ENCODE results near the gene TOX2. TPM values are rescaled to one million over a fixed set of nuclear protein-coding genes. Genes with fewer than 3 reads are reported as not detected.

Gene TOX2
- total and polyA plus RNA-seq, 2 of the 4 experiments (the other 2 are of a cell fraction): 1.3 to 17.5 TPM

DNA sequence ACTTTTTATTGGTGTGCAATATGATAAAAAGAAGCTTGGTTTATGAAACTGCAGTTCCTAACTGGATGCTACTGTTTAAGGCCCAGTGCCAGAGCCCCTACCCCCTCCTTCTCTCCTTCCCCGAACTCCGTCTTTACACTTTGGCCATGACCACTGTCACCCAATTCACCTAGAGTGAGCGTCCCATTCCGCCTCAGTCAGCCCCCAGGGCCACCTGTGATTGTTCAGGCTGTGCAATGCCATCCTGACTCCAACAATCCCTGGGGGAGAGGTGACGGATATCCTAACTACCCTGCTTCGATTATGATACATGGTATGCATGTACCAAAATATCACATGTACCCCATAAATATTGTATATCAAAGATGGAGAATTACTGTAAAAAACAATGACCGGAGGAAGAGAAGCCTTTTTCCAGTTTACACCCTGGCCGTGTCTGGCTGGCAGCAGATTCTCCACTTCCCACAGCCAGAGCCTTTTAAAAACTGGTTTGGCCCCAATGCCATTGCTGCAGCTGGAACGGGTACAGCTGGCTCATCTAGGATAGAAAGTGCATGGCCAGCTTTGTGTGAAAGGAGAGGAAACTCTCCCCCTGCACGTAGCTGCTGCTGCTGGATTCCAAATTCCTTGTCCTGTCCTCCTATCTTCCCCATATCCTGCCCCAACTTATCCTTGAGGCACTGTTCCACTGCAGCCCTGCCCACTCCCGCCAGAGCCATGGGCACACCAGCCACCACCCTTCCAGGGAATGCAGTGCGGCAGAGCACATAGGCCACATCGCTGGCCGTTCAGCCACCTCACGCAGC, 172.6 kb downstream of the TOX2 start:
- H3K4me3 ChIP-seq (ENCODE audit: insufficient read depth, low read depth, low read length): no peak overlapping the region
- no peaks in the 10 kb centered on the region for H4K20me1 ChIP-seq (ENCODE audit: insufficient read depth, low read length)
- no peaks in the 10 kb centered on the region for H3K36me3 ChIP-seq (ENCODE audit: control insufficient read depth, insufficient read depth, low read length)
- no peak overlapping the region for H3K9ac ChIP-seq (ENCODE audit: low read depth, low read length)
- no peak overlapping the region; the same call in 1 of the 2 replicates for H3K4ac ChIP-seq (ENCODE audit: low read depth, low read length)
- in situ Hi-C loops (cut with MboI; ENCODE audit: low sequenced_read_pairs): no loop called here
- no peak overlapping the region for H3K18ac ChIP-seq (ENCODE audit: low read depth, low read length)
- ChIA-PET CTCF (no interaction called here), POLR2A (ENCODE audit: unreplicated experiment) (interaction anchor here (0.8 kb wide), 1 partner anchor 229 kb away, joined by 3 read pairs; no protein-coding TSS in a partner anchor)
- DNase-seq: no peak
- WGBS, 2 experiments (ENCODE audit: extremely low coverage in 2 of 2, insufficient read length in 1 of 2): no CpG with 5 or more reads among the region's 15 CpGs
- H2AK9ac ChIP-seq (replicated peaks; ENCODE audit: low read depth, low read length, poor library complexity): no peak overlapping the region
- H2BK120ac ChIP-seq (ENCODE audit: low read depth, low read length): no peak overlapping the region
- H4K5ac ChIP-seq (ENCODE audit: low read depth, low read length): no peak overlapping the region
- no peak overlapping the region for H3K56ac ChIP-seq (ENCODE audit: extremely low read depth, insufficient read depth, low read length)
- no peak for ATAC-seq (ENCODE audit: low read depth)
- no peaks in the 10 kb centered on the region for H3K9me1 ChIP-seq (ENCODE audit: insufficient read depth, low read length)
- H2AFZ ChIP-seq (replicated peaks; ENCODE audit: low read length, poor library complexity): no peak overlapping the region
- no peak overlapping the region for H2BK5ac ChIP-seq (ENCODE audit: low read depth, low read length, poor library complexity, severe bottlenecking)
- no peaks in the 10 kb centered on the region for H3K79me1 ChIP-seq (ENCODE audit: low read depth in 1 of 2, low read length in 2 of 2)
- no peaks in the 10 kb centered on the region for H3K9me3 ChIP-seq (ENCODE audit: control insufficient read depth, insufficient read depth, low read length)
- H3K4me2 ChIP-seq (ENCODE audit: low read depth, low read length): no peak overlapping the region
- H4K8ac ChIP-seq (ENCODE audit: low read depth in 2 of 2, low read length in 2 of 2): no peak overlapping the region
- no peak overlapping the region for H4K91ac ChIP-seq (ENCODE audit: insufficient read depth, low read depth, low read length)
- no peak overlapping the region for H3K27ac ChIP-seq (ENCODE audit: insufficient read depth, low read length)
- peaks cover 8% of the 10 kb centered on the region for H3K4me1 ChIP-seq (ENCODE audit: control insufficient read depth, insufficient read depth, low read length)
- no peak overlapping the region for H3K14ac ChIP-seq (replicated peaks; ENCODE audit: low read depth, low read length)
- dilution Hi-C loops (cut with HindIII; ENCODE audit: low sequenced_read_pairs, unreplicated experiment): no loop called here
- no peak overlapping the region for H2AK5ac ChIP-seq (ENCODE audit: low read depth, low read length)
- intact Hi-C loops (cut with micrococcal nuclease): no loop called here
- TF ChIP-seq CTCF (conservative IDR thresholded peaks at IDR 0.05; ENCODE audit: low read depth, low read length) (no peak), MXI1 (IDR thresholded peaks at IDR 0.05; ENCODE audit: borderline replicate concordance, low read depth, low read length) (no peak), MAFK (IDR thresholded peaks at IDR 0.05; ENCODE audit: low read depth, low read length) (no peak), MAZ (IDR thresholded peaks at IDR 0.05; ENCODE audit: borderline replicate concordance, low read depth, low read length) (no peak), NFE2L2 (IDR thresholded peaks at IDR 0.05; ENCODE audit: low read depth, low read length) (no peak), FOS (IDR thresholded peaks at IDR 0.05; ENCODE audit: low read depth, low read length) (no peak), CHD1 (IDR thresholded peaks at IDR 0.05; ENCODE audit: low read depth, low read length) (no peak), BHLHE40 (IDR thresholded peaks at IDR 0.05; ENCODE audit: low read depth, low read length) (no peak), CEBPB (IDR thresholded peaks at IDR 0.05; ENCODE audit: low read depth, low read length) (no peak), POLR2A (IDR thresholded peaks at IDR 0.05; ENCODE audit: low read depth, low read length) (no peak), SMC3 (IDR thresholded peaks at IDR 0.05; ENCODE audit: low read depth, low read length) (no peak), RCOR1 (IDR thresholded peaks at IDR 0.05; ENCODE audit: insufficient replicate concordance, low read length) (no peak), USF2 (IDR thresholded peaks at IDR 0.05; ENCODE audit: low read depth, low read length) (no peak), RAD21 (IDR thresholded peaks at IDR 0.05; ENCODE audit: low read length) (no peak), RFX5 (IDR thresholded peaks at IDR 0.05; ENCODE audit: low read depth, low read length) (no peak)
- TF ChIP-seq, protein P1, sequence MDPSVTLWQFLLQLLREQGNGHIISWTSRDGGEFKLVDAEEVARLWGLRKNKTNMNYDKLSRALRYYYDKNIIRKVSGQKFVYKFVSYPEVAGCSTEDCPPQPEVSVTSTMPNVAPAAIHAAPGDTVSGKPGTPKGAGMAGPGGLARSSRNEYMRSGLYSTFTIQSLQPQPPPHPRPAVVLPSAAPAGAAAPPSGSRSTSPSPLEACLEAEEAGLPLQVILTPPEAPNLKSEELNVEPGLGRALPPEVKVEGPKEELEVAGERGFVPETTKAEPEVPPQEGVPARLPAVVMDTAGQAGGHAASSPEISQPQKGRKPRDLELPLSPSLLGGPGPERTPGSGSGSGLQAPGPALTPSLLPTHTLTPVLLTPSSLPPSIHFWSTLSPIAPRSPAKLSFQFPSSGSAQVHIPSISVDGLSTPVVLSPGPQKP (IDR thresholded peaks at IDR 0.05; ENCODE audit: borderline replicate concordance, low read depth, low read length): no peak
- H3K23ac ChIP-seq (ENCODE audit: low read depth, low read length): no peak overlapping the region
- no TSS peak for BruUV-seq (replicated peaks)
- no peaks in the 10 kb centered on the region for H3K27me3 ChIP-seq (ENCODE audit: control insufficient read depth, insufficient read depth, low read length)
- H2BK15ac ChIP-seq (ENCODE audit: low read depth, low read length): no peak overlapping the region
- no peak overlapping the region for H2BK20ac ChIP-seq (ENCODE audit: low read depth, low read length)

Measured in IMR-90 (cell line).